ENCODE results near the gene TACR1. TPM values are rescaled to one million over a fixed set of nuclear protein-coding genes. Genes with fewer than 3 reads are reported as not detected.

The TACR1 gene
- total and polyA plus RNA-seq, 8 donors = 0.14 to 3.5 (median 0.49) TPM; not detected in 4

- Histone ChIP-seq H3K27ac (no peak overlapping the region), H3K27me3 (no peaks in the 10 kb centered on the region), H3K4me1 (no peaks in the 10 kb centered on the region), H3K9me3 (no peaks in the 10 kb centered on the region), H3K36me3 (no peaks in the 10 kb centered on the region), H3K4me3 (no peak overlapping the region)
- TF ChIP-seq EP300 (IDR thresholded peaks at IDR 0.05) = no peak
- TF ChIP-seq POLR2AphosphoS5 (IDR thresholded peaks at IDR 0.05) = no peak
- TF ChIP-seq, protein P1, sequence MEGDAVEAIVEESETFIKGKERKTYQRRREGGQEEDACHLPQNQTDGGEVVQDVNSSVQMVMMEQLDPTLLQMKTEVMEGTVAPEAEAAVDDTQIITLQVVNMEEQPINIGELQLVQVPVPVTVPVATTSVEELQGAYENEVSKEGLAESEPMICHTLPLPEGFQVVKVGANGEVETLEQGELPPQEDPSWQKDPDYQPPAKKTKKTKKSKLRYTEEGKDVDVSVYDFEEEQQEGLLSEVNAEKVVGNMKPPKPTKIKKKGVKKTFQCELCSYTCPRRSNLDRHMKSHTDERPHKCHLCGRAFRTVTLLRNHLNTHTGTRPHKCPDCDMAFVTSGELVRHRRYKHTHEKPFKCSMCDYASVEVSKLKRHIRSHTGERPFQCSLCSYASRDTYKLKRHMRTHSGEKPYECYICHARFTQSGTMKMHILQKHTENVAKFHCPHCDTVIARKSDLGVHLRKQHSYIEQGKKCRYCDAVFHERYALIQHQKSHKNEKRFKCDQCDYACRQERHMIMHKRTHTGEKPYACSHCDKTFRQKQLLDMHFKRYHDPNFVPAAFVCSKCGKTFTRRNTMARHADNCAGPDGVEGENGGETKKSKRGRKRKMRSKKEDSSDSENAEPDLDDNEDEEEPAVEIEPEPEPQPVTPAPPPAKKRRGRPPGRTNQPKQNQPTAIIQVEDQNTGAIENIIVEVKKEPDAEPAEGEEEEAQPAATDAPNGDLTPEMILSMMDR (IDR thresholded peaks at IDR 0.05) = no peak
- TF ChIP-seq POLR2A (IDR thresholded peaks at IDR 0.05) = no peak
- 89 to 100% (median 95%) methylated on average over 1 of the region's 1 CpG for WGBS, 5 donors
- intact Hi-C loops (cut with DNase I; ENCODE audit: low total_unique reads) = no loop called here
- DNase-seq = no peak
Observed at GRCh38 chr2:75094405-75094804, 104.9 kb downstream of the TACR1 start.

DNA sequence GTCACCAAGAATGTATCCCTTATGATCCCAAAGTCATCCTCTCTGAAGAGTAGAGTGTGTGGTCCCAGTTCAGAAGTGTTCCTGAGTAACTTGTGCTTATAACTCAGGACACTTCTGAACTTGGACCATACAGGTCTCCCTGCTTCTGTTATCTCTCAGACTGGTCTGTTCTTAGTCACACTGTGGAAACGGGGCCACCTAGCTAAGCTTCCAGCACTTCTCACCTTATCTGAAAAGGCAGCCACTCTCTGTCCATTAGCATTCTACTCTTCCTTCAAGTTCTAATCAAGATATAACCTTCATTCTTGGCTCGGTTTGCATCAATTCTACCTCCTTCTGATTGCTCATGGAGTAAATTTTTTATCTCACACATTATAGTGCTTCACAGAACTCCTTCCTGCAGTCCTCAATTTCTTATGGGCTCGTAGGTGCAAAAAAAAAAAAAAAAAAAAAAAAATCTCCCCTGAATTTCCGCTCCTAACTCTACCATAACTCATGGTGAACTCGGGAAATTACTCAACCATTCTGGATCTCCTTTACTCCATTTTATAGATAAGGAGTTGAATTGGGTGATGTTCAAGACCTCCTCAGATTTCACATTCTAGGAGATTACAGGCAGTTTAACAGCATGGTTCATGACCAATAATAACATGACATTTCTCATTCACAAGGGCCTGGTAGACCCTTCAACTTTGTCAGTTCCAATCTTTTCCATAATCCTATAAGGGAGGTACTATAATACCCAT, 108.4 kb downstream of the TACR1 start:
- no peaks in the 10 kb centered on the region for H3K36me3 ChIP-seq
- intact Hi-C loops (cut with DNase I; ENCODE audit: low total_unique reads) = no loop called here
- no peaks in the 10 kb centered on the region for H3K4me1 ChIP-seq
- 73 to 85% (median 76%) methylated on average over 5 of the region's 5 CpGs for WGBS, 5 donors
- no peaks in the 10 kb centered on the region for H3K27me3 ChIP-seq
- DNase-seq = no peak
- TF ChIP-seq, protein P1 (IDR thresholded peaks at IDR 0.05) = no peak
- no peak for TF ChIP-seq EP300 (IDR thresholded peaks at IDR 0.05)
- no peak for TF ChIP-seq POLR2A (IDR thresholded peaks at IDR 0.05)
- no peak for TF ChIP-seq POLR2AphosphoS5 (IDR thresholded peaks at IDR 0.05)
- H3K4me3 ChIP-seq = no peak overlapping the region
- H3K27ac ChIP-seq = no peak overlapping the region
- H3K9me3 ChIP-seq = no peaks in the 10 kb centered on the region

GRCh38 chr2:75089471-75089870, 109.8 kb downstream of the TACR1 start:
- Histone ChIP-seq H3K4me3 (no peak overlapping the region), H3K36me3 (no peaks in the 10 kb centered on the region), H3K4me1 (no peaks in the 10 kb centered on the region), H3K9me3 (no peaks in the 10 kb centered on the region), H3K27me3 (no peaks in the 10 kb centered on the region), H3K27ac (no peak overlapping the region)
- no peak for DNase-seq
- intact Hi-C loops (cut with DNase I; ENCODE audit: low total_unique reads) = no loop called here
- 94 to 99% (median 97%) methylated on average over 3 of the region's 3 CpGs for WGBS, 5 donors
- TF ChIP-seq, protein P1 (IDR thresholded peaks at IDR 0.05) = no peak
- TF ChIP-seq POLR2AphosphoS5 (IDR thresholded peaks at IDR 0.05) = no peak
- no peak for TF ChIP-seq POLR2A (IDR thresholded peaks at IDR 0.05)
- TF ChIP-seq EP300 (IDR thresholded peaks at IDR 0.05) = no peak

DNA sequence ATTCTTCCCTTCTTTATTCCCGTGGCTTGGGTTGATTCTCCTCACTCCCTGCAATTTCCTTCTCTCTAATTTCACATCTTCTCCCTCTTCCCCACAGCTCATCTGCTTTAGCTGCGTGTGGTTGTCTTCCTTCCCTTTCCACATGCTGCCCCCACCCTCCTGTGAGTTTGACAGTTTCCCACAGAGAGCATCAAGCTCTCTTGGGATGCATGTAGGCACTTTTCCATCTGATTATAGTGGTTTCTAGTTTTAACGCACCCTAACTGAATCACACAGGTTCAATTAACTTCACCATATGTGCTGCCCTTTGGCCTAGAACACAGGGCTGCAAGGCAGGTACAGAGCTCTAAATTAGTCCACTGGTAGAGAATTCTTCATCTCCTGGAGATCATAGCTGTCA, 110.5 kb downstream of the TACR1 start:
- intact Hi-C loops (cut with DNase I; ENCODE audit: low total_unique reads) = no loop called here
- no peak overlapping the region for H3K27ac ChIP-seq
- H3K9me3 ChIP-seq = no peaks in the 10 kb centered on the region
- WGBS, 5 donors = 74 to 84% (median 78%) methylated on average over 3 of the region's 3 CpGs
- H3K36me3 ChIP-seq = no peaks in the 10 kb centered on the region
- TF ChIP-seq EP300 (IDR thresholded peaks at IDR 0.05) (no peak), POLR2AphosphoS5 (IDR thresholded peaks at IDR 0.05) (no peak)
- no peaks in the 10 kb centered on the region for H3K27me3 ChIP-seq
- DNase-seq = no peak
- H3K4me1 ChIP-seq = no peaks in the 10 kb centered on the region
- no peak overlapping the region for H3K4me3 ChIP-seq

DNA sequence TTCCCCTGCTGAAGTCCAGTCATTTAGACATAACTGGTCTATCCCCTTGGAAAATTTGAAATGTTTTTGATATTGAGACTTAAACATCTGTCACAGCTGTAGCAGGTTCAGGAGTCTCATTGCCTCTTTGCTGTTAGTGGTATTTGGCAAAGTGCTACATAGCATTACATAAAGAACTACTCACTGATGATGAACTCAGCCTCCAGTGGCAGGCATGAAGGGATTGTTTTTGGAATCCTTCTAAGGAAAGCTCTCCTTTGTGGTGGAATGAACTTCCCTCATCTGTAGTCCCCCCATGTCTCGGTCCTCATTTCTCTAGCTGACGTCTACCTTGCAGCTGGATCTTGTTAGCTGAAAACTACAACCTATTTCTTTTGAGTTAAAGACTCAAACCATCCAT, 111.6 kb downstream of the TACR1 start:
- Histone ChIP-seq H3K4me3 (no peak overlapping the region), H3K4me1 (no peaks in the 10 kb centered on the region), H3K9me3 (no peaks in the 10 kb centered on the region), H3K27ac (no peak overlapping the region), H3K27me3 (no peaks in the 10 kb centered on the region), H3K36me3 (no peaks in the 10 kb centered on the region)
- 71 to 96% (median 88%) methylated on average over 2 of the region's 2 CpGs for WGBS, 5 donors
- TF ChIP-seq, protein P1 (IDR thresholded peaks at IDR 0.05) = no peak
- no peak for TF ChIP-seq POLR2AphosphoS5 (IDR thresholded peaks at IDR 0.05)
- intact Hi-C loops (cut with DNase I; ENCODE audit: low total_unique reads) = no loop called here
- no peak for DNase-seq
